ENCODE data around the gene CFAP410. TPM values are rescaled to one million over a fixed set of nuclear protein-coding genes. Genes with fewer than 3 reads are reported as not detected.
"Not testable (repeated sequence)": the region's sequence is repeated elsewhere in the genome, so short reads cannot be mapped to it uniquely, and the experiment has no call there.

CFAP410 gene
- total RNA-seq, 3 donors from 2014 or later = 22.2 to 31.1 (median 27.8) TPM

GRCh38 chr21:44365251-44365966, 26.2 kb upstream of the CFAP410 start:
- H3K9me3 ChIP-seq = peaks cover 13 to 17% of the 10 kb centered on the region in 2 donors
- peaks cover 0 to 15% of the 10 kb centered on the region in 2 donors for H3K27me3 ChIP-seq
- intact Hi-C loops (cut with DNase I; ENCODE audit: low total_unique reads) = no loop called here
- H3K36me3 ChIP-seq = no peaks in the 10 kb centered on the region
- TF ChIP-seq POLR2A (IDR thresholded peaks at IDR 0.05) = no peak
- TF ChIP-seq CTCF (IDR thresholded peaks at IDR 0.05) = no peak
- no peak for TF ChIP-seq POLR2AphosphoS5 (IDR thresholded peaks at IDR 0.05)
- H3K4me3 ChIP-seq = no peak overlapping the region
- no peaks in the 10 kb centered on the region for H3K4me1 ChIP-seq
- no peak for DNase-seq (ENCODE audit: low spot score in 2 of 2)
- no peak overlapping the region for H3K27ac ChIP-seq

- intact Hi-C loops (cut with DNase I; ENCODE audit: low total_unique reads) = no loop called here
- no peak for DNase-seq (ENCODE audit: low spot score in 2 of 2)
- Histone ChIP-seq H3K4me3 (no peak overlapping the region), H3K27me3 (peaks cover 0 to 9% of the 10 kb centered on the region in 2 donors), H3K9me3 (peaks cover 13 to 17% of the 10 kb centered on the region in 2 donors), H3K4me1 (no peaks in the 10 kb centered on the region), H3K27ac (no peak overlapping the region), H3K36me3 (no peaks in the 10 kb centered on the region)
- TF ChIP-seq POLR2A (IDR thresholded peaks at IDR 0.05) (no peak), CTCF (IDR thresholded peaks at IDR 0.05) (no peak), POLR2AphosphoS5 (IDR thresholded peaks at IDR 0.05) (no peak)
Observed at GRCh38 chr21:44364151-44365053, 25.2 kb upstream of the CFAP410 start.

- intact Hi-C loops (cut with DNase I; ENCODE audit: low total_unique reads) = no loop called here
- H3K4me3 ChIP-seq = no peak overlapping the region
- H3K27me3 ChIP-seq = peaks cover 0 to 3% of the 10 kb centered on the region in 2 donors
- H3K9me3 ChIP-seq = peaks cover 13 to 17% of the 10 kb centered on the region in 2 donors
- TF ChIP-seq POLR2AphosphoS5 (IDR thresholded peaks at IDR 0.05) (no peak), CTCF (IDR thresholded peaks at IDR 0.05) (no peak), POLR2A (IDR thresholded peaks at IDR 0.05) (no peak)
- H3K27ac ChIP-seq = no peak overlapping the region
- no peak for DNase-seq (ENCODE audit: low spot score in 2 of 2)
- H3K4me1 ChIP-seq = no peaks in the 10 kb centered on the region
- H3K36me3 ChIP-seq = no peaks in the 10 kb centered on the region
Observed at GRCh38 chr21:44363278-44363677, 24.1 kb upstream of the CFAP410 start.

GRCh38 chr21:44361903-44362302, 22.7 kb upstream of the CFAP410 start:
- intact Hi-C loops (cut with DNase I; ENCODE audit: low total_unique reads); H3K27me3 ChIP-seq; H3K36me3 ChIP-seq; DNase-seq (ENCODE audit: low spot score in 2 of 2); H3K4me1 ChIP-seq; H3K4me3 ChIP-seq; H3K27ac ChIP-seq: not testable (repeated sequence)
- peaks cover 13 to 17% of the 10 kb centered on the region in 2 donors for H3K9me3 ChIP-seq

GRCh38 chr21:44360159-44360558, 21.0 kb upstream of the CFAP410 start:
- Histone ChIP-seq H3K4me1 (no peaks in the 10 kb centered on the region), H3K27ac (no peak overlapping the region), H3K27me3 (peaks cover 0 to 3% of the 10 kb centered on the region in 2 donors), H3K4me3 (no peak overlapping the region), H3K36me3 (no peaks in the 10 kb centered on the region), H3K9me3 (peaks cover 13 to 17% of the 10 kb centered on the region in 2 donors)
- no peak for DNase-seq (ENCODE audit: low spot score in 2 of 2)
- intact Hi-C loops (cut with DNase I; ENCODE audit: low total_unique reads) = no loop called here
- TF ChIP-seq POLR2A (IDR thresholded peaks at IDR 0.05) = no peak
- TF ChIP-seq POLR2AphosphoS5 (IDR thresholded peaks at IDR 0.05) = no peak
- no peak for TF ChIP-seq CTCF (IDR thresholded peaks at IDR 0.05)

All from breast epithelium (tissue), 4 donors.